Kidney epithelial cell (primary cell): Measurements from ENCODE around the gene CHMP6. TPM values are rescaled to one million over a fixed set of nuclear protein-coding genes. Genes with fewer than 3 reads are reported as not detected.

Experiments used
- DNase-seq: peaks from one replicate; pipeline ENCODE4 v3.0.0-alpha.2; 2010; ENCODE audit warnings: low read depth
- H3K27me3 ChIP-seq: 2 replicates; pipeline ENCODE4 v1.6.0; 2011; ENCODE audit warnings: low read length; ENCODE audit not compliant: control insufficient read depth, insufficient read depth
- H3K36me3 ChIP-seq: 2 replicates; pipeline ENCODE4 v1.5.1; 2011; ENCODE audit warnings: low read length; ENCODE audit not compliant: control insufficient read depth, insufficient read depth
- H3K4me3 ChIP-seq: 2 replicates; pipeline ENCODE4 v1.5.1; 2011; ENCODE audit warnings: low read depth, mild to moderate bottlenecking, control low read depth, low read length
- CTCF ChIP-seq: IDR thresholded peaks from 2 replicates; pipeline ENCODE4 v1.5.1; 2011; ENCODE audit warnings: mild to moderate bottlenecking, moderate library complexity, low read length, control low read depth, inconsistent platforms; ENCODE audit not compliant: insufficient read depth, poor library complexity, severe bottlenecking
- total RNA-seq: library from RNA; depleted of rRNA; stranded (reverse); fragments of >200 nt; gene quantifications from 2 replicates; pipeline ENCODE4 v1.2.3, GENCODE V29; 2015

Gene CHMP6
- total RNA-seq, 1 donor from 2014 or later = 26.6 TPM

- peaks cover 15% of the 10 kb centered on the region for H3K27me3 ChIP-seq
- H3K36me3 ChIP-seq = peaks cover 2% of the 10 kb centered on the region
- TF ChIP-seq CTCF = no peak
- DNase-seq = no peak
- H3K4me3 ChIP-seq = no peak overlapping the region
These were observed 7.3 kb downstream of the CHMP6 start for GRCh38 chr17:80998748-80999535.

DNA sequence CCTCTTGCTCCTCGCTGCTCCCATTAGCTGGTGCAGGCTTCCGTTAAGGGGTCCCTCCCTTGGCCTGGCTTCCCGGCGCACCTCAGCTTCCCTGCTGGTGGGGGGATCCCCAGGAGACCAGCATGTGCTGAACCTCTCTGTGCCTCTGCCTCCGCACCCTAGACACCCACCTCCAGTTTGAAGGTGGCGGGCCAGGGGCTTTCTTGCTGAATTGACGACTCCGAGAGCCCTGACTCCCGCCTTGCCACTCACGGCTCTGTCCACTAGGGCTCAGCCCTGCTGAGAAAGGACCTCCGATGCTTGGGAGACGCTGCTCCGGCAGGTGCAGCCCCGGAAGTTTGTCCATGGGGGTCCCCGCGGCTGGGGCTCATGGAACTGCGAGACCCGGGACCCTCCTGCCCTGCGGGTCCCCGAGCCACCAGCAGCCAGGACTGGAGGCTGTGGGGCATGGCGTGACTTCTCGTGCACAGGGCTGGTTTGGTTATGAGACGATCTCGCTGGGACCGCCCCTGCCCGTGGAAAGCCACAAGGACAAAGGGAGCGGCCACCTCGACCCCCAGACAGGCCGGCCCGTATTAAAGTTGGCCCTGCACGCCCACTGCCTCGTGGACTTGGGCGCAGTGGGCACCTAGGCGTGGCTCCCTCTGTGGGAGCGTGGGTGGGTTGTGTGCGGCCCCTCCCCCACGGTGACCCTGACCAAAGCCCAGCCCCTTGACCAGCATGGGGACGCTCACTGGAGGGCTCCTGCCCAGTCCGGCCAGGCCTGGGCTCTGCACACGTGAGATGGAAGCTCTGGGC is 8.1 kb downstream of the CHMP6 start:
- Histone ChIP-seq H3K36me3 (peaks cover 2% of the 10 kb centered on the region), H3K27me3 (peaks cover 22% of the 10 kb centered on the region), H3K4me3 (no peak overlapping the region)
- no peak for TF ChIP-seq CTCF
- DNase-seq = no peak

DNA sequence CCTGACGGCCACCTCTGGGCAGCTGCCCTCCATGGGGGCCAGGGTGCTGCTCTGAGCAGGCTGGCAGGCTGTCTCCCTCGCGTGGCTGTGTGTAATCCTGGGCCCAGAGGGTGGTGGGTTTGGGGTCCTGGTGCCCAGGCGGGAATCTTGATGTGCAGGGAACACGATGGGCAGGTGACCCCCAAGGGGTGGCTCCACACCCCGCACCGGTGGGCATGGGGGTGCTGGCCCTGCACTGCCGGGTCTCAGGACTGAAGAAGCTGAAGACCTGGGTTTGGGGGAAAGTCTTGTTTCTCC is 8.6 kb downstream of the CHMP6 start:
- H3K4me3 ChIP-seq = no peak overlapping the region
- TF ChIP-seq CTCF = no peak
- peaks cover 26% of the 10 kb centered on the region for H3K27me3 ChIP-seq
- DNase-seq = no peak
- peaks cover 2% of the 10 kb centered on the region for H3K36me3 ChIP-seq

- no peaks in the 10 kb centered on the region for H3K36me3 ChIP-seq
- peaks cover 26% of the 10 kb centered on the region for H3K27me3 ChIP-seq
- no peak for TF ChIP-seq CTCF
- DNase-seq = no peak
- H3K4me3 ChIP-seq = no peak overlapping the region
These were observed 9.2 kb downstream of the CHMP6 start for GRCh38 chr17:81000631-81001357.

DNA sequence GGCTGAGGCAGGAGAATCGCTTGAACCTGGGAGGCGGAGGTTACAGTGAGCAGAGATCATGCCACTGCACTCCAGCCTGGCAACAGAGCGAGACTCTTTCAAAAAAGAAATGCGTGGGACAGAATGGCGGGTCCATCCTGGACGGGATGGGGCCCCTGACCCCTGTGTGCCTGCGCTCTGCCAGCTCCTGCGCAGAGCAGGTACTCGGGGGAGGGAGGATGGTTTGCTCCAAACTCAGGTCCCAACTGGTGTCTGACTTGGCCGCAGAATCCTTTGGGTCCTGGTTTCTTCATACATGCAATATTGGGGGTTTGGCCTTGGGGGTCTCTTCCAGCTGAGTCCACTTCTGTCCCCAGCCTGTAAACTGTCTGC is 10.4 kb downstream of the CHMP6 start:
- H3K4me3 ChIP-seq = no peak overlapping the region
- H3K36me3 ChIP-seq = no peaks in the 10 kb centered on the region
- no peak for DNase-seq
- H3K27me3 ChIP-seq = peaks cover 32% of the 10 kb centered on the region
- no peak for TF ChIP-seq CTCF
